Prostate gland (tissue), 2 donors: ENCODE data around the gene DHFR. TPM values are rescaled to one million over a fixed set of nuclear protein-coding genes. Genes with fewer than 3 reads are reported as not detected.
A peak's percentile ranks its signal among the peaks of the same experiment; 100 is the strongest.

ENCODE experiments used
- DNase-seq: peaks from one replicate; pipeline ENCODE4 v3.0.0-alpha.2; 2019; ENCODE audit warnings: low spot score
- H3K27ac ChIP-seq, 2 donors: fragments of 200-600 bp; sonication (generic); 2 replicates each; pipeline ENCODE4 v1.5.1; 2017 to 2019
- H3K27me3 ChIP-seq: fragments of 200-600 bp; sonication (generic); replicated peaks from 2 replicates; pipeline ENCODE4 v1.5.1; 2019; ENCODE audit not compliant: insufficient read depth
- H3K36me3 ChIP-seq, 2 donors: fragments of 200-600 bp; sonication (generic); 1 replicate in 1 of 2; 2 replicates in 1 of 2; pipeline versions ENCODE4 v1.5.1 to v1.8.1; 2017 to 2019
- H3K4me1 ChIP-seq: fragments of 200-600 bp; sonication (generic); replicated peaks from 2 replicates; pipeline ENCODE4 v1.5.1; 2019
- H3K4me3 ChIP-seq, 2 donors: fragments of 200-600 bp; sonication (generic); 2 replicates each; pipeline ENCODE4 v1.5.1; 2017 to 2019
- H3K9me3 ChIP-seq: fragments of 200-600 bp; sonication (generic); 2 replicates; pipeline ENCODE4 v1.5.1; 2017
- CTCF ChIP-seq, 4 experiments: fragments of 200-600 bp in 2 of 4; fragments of 450-650 bp in 2 of 4; sonication (generic) in 2 of 4; IDR thresholded peaks; 1 replicate in 3 of 4; 2 replicates in 1 of 4; pipeline ENCODE4 v1.5.1; 2016 to 2019; ENCODE audit warnings: antibody characterized with exemption in 4 of 4, mild to moderate bottlenecking in 2 of 4, moderate library complexity in 2 of 4
- POLR2A ChIP-seq: fragments of 450-650 bp; IDR thresholded peaks from one replicate; pipeline ENCODE4 v1.6.1; 2016; ENCODE audit warnings: antibody characterized with exemption, mild to moderate bottlenecking
- POLR2AphosphoS5 ChIP-seq: sonication (generic); formaldehyde crosslinking; IDR thresholded peaks from one replicate; pipeline ENCODE4 v1.6.1; 2017; ENCODE audit warnings: antibody characterized with exemption
- WGBS: methylation state at CpG from one replicate; pipeline ENCODE4 v1.1.5; 2018; 5-methylcytosine and 5-hydroxymethylcytosine counted together
- intact Hi-C: fragments of 100-400 bp; cut with DNase I; formaldehyde crosslinking; loops from one replicate; pipeline ENCODE4 v1.14.2; 2022
- total RNA-seq, 2 donors: library from RNA; depleted of rRNA; stranded (reverse); fragments of >200 nt; gene quantifications; one replicate each; pipeline ENCODE4 v1.1.0, GENCODE V29; 2016

Gene DHFR
- total RNA-seq, 2 donors from 2014 or later: 6.8 to 15.7 TPM

GRCh38 chr5:80688648-80689420 lies 34.1 kb upstream of the DHFR start:
- intact Hi-C loops: loop anchor here (10.0 kb wide), 2 partner anchors 506 to 616 kb away; partner anchors contain the start of gene ZCCHC9
- 87% methylated on average over 4 of the region's 4 CpGs for WGBS

GRCh38 chr5:80686757-80687156 lies 32.0 kb upstream of the DHFR start:
- no peaks in the 10 kb centered on the region for H3K9me3 ChIP-seq
- TF ChIP-seq CTCF (IDR thresholded peaks at IDR 0.05): peak in 3 of 4 experiments; percentile 28 to 59 (median 52)
- no peak for TF ChIP-seq POLR2A
- no peak overlapping the region for H3K4me3 ChIP-seq
- intact Hi-C loops: loop anchor here (10.0 kb wide), 2 partner anchors 508 to 618 kb away; partner anchors contain the start of gene ZCCHC9
- H3K4me1 ChIP-seq: no peaks in the 10 kb centered on the region
- no peak for DNase-seq
- H3K27ac ChIP-seq: no peak overlapping the region
- H3K27me3 ChIP-seq: no peaks in the 10 kb centered on the region
- H3K36me3 ChIP-seq: no peaks in the 10 kb centered on the region

More at GRCh38 chr5:80688648-80689420, 34.1 kb upstream of the DHFR start:
- Histone ChIP-seq H3K9me3 (no peaks in the 10 kb centered on the region), H3K27me3 (no peaks in the 10 kb centered on the region), H3K36me3 (no peaks in the 10 kb centered on the region), H3K4me1 (no peaks in the 10 kb centered on the region), H3K27ac (no peak overlapping the region), H3K4me3 (no peak overlapping the region)
- DNase-seq: no peak
- no peak for TF ChIP-seq CTCF (IDR thresholded peaks at IDR 0.05)

- Histone ChIP-seq H3K4me1 (no peaks in the 10 kb centered on the region), H3K27ac (no peak overlapping the region), H3K9me3 (no peaks in the 10 kb centered on the region), H3K27me3 (no peaks in the 10 kb centered on the region), H3K4me3 (no peak overlapping the region), H3K36me3 (no peaks in the 10 kb centered on the region)
- no peak for TF ChIP-seq POLR2AphosphoS5
- TF ChIP-seq CTCF (IDR thresholded peaks at IDR 0.05): no peak
- no peak for TF ChIP-seq POLR2A
- intact Hi-C loops: loop anchor here (10.0 kb wide), 1 partner anchor 272 kb away; the partner anchor contains the start of gene ZFYVE16
- 77% methylated on average over 6 of the region's 6 CpGs for WGBS
- no peak for DNase-seq
Measured at GRCh38 chr5:80676706-80677105, 21.9 kb upstream of the DHFR start.

GRCh38 chr5:80672140-80672736 lies 17.5 kb upstream of the DHFR start:
- intact Hi-C loops: loop anchor here (5.0 to 10.0 kb wide), 2 partner anchors 185 to 267 kb away; partner anchors contain the start of genes FAM151B and ZFYVE16
- Histone ChIP-seq H3K27ac (no peak overlapping the region), H3K36me3 (no peaks in the 10 kb centered on the region), H3K4me1 (no peaks in the 10 kb centered on the region), H3K9me3 (no peaks in the 10 kb centered on the region), H3K4me3 (no peak overlapping the region), H3K27me3 (no peaks in the 10 kb centered on the region)
- 23% methylated on average over 7 of the region's 7 CpGs for WGBS
- peak; percentile 70 for DNase-seq
- TF ChIP-seq CTCF (IDR thresholded peaks at IDR 0.05) (peak; percentile 43 to 83 (median 66)), POLR2AphosphoS5 (peak; percentile 60), POLR2A (no peak)
